PC-9 (cell line): Measurements from ENCODE around the gene CHMP3. TPM values are rescaled to one million over a fixed set of nuclear protein-coding genes. Genes with fewer than 3 reads are reported as not detected.
A peak's percentile ranks its signal among the peaks of the same experiment; 100 is the strongest.

Experiments
- BruUV-seq: library from RNA; stranded (reverse); fragments of 400-500 nt; replicated peaks from 2 replicates; lab custom pipeline; 2021; lab: Mats Ljungman, UMichigan
- CTCF ChIA-PET: fragments of 300-600 bp; sonication (Branson Sonifier 250); formaldehyde crosslinking; loops from one replicate; lab custom pipeline; 2022; ENCODE audit warnings: antibody characterized with exemption; lab: Charles Lee
- POLR2A ChIA-PET: fragments of 300-600 bp; sonication (Branson Sonifier 250); formaldehyde crosslinking; loops from one replicate; lab custom pipeline; 2022; ENCODE audit warnings: antibody characterized with exemption; ENCODE audit not compliant: unreplicated experiment; lab: Charles Lee
- DNase-seq, 2 experiments: peaks; one replicate each; pipeline versions ENCODE4 v3.0.0 to v3.0.0-alpha.2; 2015 to 2022; ENCODE audit warnings: mixed read lengths in 1 of 2
- H2AFZ ChIP-seq: fragments of 200-600 bp; sonication (generic); 2 replicates; pipeline ENCODE4 v1.8.1; 2017; ENCODE audit warnings: antibody characterized with exemption
- H3F3A ChIP-seq: fragments of 200-600 bp; sonication (generic); 2 replicates; pipeline ENCODE4 v1.8.1; 2017; ENCODE audit warnings: antibody characterized with exemption, mild to moderate bottlenecking, low read depth; ENCODE audit not compliant: insufficient read depth
- H3K27ac ChIP-seq: fragments of 200-600 bp; sonication (generic); 2 replicates; pipeline ENCODE4 v1.6.1; 2016; ENCODE audit warnings: mixed run types
- H3K27me3 ChIP-seq: fragments of 200-600 bp; sonication (generic); 2 replicates; pipeline ENCODE4 v1.6.1; 2016; ENCODE audit warnings: low read depth, mixed run types; ENCODE audit not compliant: insufficient read depth
- H3K36me3 ChIP-seq: fragments of 200-600 bp; sonication (generic); 2 replicates; pipeline ENCODE4 v1.6.1; 2016; ENCODE audit warnings: low read depth, mixed run types
- H3K4me1 ChIP-seq: fragments of 200-600 bp; sonication (generic); replicated peaks from 2 replicates; pipeline ENCODE4 v1.6.1; 2016; ENCODE audit warnings: mixed run types; ENCODE audit not compliant: insufficient read depth
- H3K4me2 ChIP-seq: fragments of 200-600 bp; sonication (generic); 2 replicates; pipeline ENCODE4 v1.6.1; 2017; ENCODE audit warnings: mixed run types
- H3K4me3 ChIP-seq: fragments of 200-600 bp; sonication (generic); 2 replicates; pipeline ENCODE4 v1.6.1; 2016; ENCODE audit warnings: mixed run types
- H3K79me2 ChIP-seq: fragments of 200-600 bp; sonication (generic); 2 replicates; pipeline ENCODE4 v1.6.1; 2017; ENCODE audit warnings: low read depth, mixed run types
- H3K9me2 ChIP-seq: fragments of 200-600 bp; sonication (generic); 2 replicates; pipeline ENCODE4 v1.8.1; 2017; ENCODE audit warnings: mild to moderate bottlenecking; ENCODE audit not compliant: insufficient read depth
- H3K9me3 ChIP-seq: fragments of 200-600 bp; sonication (generic); 2 replicates; pipeline ENCODE4 v1.8.1; 2016; ENCODE audit warnings: low read depth; ENCODE audit not compliant: insufficient read depth
- H4K20me1 ChIP-seq: fragments of 200-600 bp; sonication (generic); 2 replicates; pipeline ENCODE4 v1.8.1; 2017; ENCODE audit not compliant: insufficient read depth
- EZH2 ChIP-seq: fragments of 200-600 bp; sonication (generic); IDR thresholded peaks from 2 replicates; pipeline ENCODE4 v1.8.0; 2017; ENCODE audit warnings: antibody characterized with exemption, low read depth
- intact Hi-C: fragments of 100-400 bp; cut with micrococcal nuclease; formaldehyde crosslinking; loops from one replicate; pipeline ENCODE4 v1.10.0; 2022; ENCODE audit not compliant: unreplicated experiment
- total RNA-seq: library from RNA; stranded (reverse); gene quantifications from 2 replicates; pipeline ENCODE4 v1.2.3, GENCODE V29; 2021
- TF ChIP-seq, protein P1 (sequence below): fragments of 200-600 bp; sonication (generic); conservative IDR thresholded peaks from 2 replicates; pipeline ENCODE4 v1.6.1; 2017; ENCODE audit warnings: mixed run types, antibody characterized with exemption, mild to moderate bottlenecking, moderate library complexity

Gene CHMP3
- total RNA-seq, 1 experiment from 2014 or later = 108 TPM

GRCh38 chr2:86454238-86454637, 109.0 kb downstream of the CHMP3 start:
- POLR2A ChIA-PET = interaction anchor here (0.5 kb wide), 1 partner anchor 12 kb away, joined by 3 read pairs; no protein-coding TSS in a partner anchor
- intact Hi-C loops = loop anchor here (5.0 kb wide), 1 partner anchor 77 kb away; no protein-coding TSS in a partner anchor
- no peak overlapping the region; the same call in 1 of the 2 replicates for H3K4me2 ChIP-seq

DNA sequence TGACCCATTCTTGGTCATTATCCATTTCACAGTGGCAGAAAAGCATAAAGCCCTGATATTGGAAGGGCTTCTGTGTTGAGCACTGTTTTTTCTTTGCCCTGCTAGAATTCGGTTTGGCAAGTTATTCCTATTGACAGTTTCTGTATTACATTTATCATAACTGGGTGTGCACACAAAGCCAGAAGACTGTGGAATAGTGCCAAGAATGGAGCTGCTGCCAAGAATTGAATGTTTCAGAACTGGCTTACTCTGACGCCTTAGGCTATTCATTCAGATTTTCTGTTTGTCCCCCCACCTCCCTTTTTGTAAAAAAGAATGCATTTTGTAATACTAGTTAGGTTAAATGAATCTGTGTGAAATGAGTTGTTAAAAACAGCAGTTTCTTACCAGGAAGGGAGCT, 109.4 kb downstream of the CHMP3 start:
- H3K36me3 ChIP-seq = peaks cover 56% of the 10 kb centered on the region
- H3F3A ChIP-seq = peaks cover 16% of the 10 kb centered on the region; the same call in 1 of the 2 replicates
- H3K79me2 ChIP-seq = 0 out of 2 replicates have a peak, but pooled peaks cover 7% of the 10 kb centered on the region
- CTCF ChIA-PET = no interaction called here
- H4K20me1 ChIP-seq = 0 out of 2 replicates have a peak, but pooled peaks cover 4% of the 10 kb centered on the region
- no peak overlapping the region for H2AFZ ChIP-seq
- no peaks in the 10 kb centered on the region for H3K9me2 ChIP-seq
- intact Hi-C loops = loop anchor here (5.0 kb wide), 1 partner anchor 77 kb away; no protein-coding TSS in a partner anchor
- peak; percentile 33 to 73 for DNase-seq
- TF ChIP-seq, protein P1, sequence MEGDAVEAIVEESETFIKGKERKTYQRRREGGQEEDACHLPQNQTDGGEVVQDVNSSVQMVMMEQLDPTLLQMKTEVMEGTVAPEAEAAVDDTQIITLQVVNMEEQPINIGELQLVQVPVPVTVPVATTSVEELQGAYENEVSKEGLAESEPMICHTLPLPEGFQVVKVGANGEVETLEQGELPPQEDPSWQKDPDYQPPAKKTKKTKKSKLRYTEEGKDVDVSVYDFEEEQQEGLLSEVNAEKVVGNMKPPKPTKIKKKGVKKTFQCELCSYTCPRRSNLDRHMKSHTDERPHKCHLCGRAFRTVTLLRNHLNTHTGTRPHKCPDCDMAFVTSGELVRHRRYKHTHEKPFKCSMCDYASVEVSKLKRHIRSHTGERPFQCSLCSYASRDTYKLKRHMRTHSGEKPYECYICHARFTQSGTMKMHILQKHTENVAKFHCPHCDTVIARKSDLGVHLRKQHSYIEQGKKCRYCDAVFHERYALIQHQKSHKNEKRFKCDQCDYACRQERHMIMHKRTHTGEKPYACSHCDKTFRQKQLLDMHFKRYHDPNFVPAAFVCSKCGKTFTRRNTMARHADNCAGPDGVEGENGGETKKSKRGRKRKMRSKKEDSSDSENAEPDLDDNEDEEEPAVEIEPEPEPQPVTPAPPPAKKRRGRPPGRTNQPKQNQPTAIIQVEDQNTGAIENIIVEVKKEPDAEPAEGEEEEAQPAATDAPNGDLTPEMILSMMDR = no peak
- no peak for TF ChIP-seq EZH2
- no peak overlapping the region; the same call in 1 of the 2 replicates for H3K4me2 ChIP-seq
- H3K27me3 ChIP-seq = no peaks in the 10 kb centered on the region
- no peak overlapping the region for H3K4me3 ChIP-seq
- BruUV-seq = no TSS peak
- H3K9me3 ChIP-seq = no peaks in the 10 kb centered on the region
- H3K4me1 ChIP-seq = peaks cover 17% of the 10 kb centered on the region; the same call in 1 of the 2 replicates
- no peak overlapping the region for H3K27ac ChIP-seq
- POLR2A ChIA-PET = interaction anchor here (0.5 kb wide), 1 partner anchor 12 kb away, joined by 3 read pairs; no protein-coding TSS in a partner anchor

More at GRCh38 chr2:86454238-86454637, 109.0 kb downstream of the CHMP3 start:
- TF ChIP-seq, protein P1 = no peak
- no peak for TF ChIP-seq EZH2
- CTCF ChIA-PET = interaction anchor here (0.7 kb wide), 1 partner anchor 412 kb away, joined by 3 read pairs; no protein-coding TSS in a partner anchor
- no peak overlapping the region for H2AFZ ChIP-seq
- no TSS peak for BruUV-seq
- DNase-seq = no peak
- 0 out of 2 replicates have a peak, but pooled peaks cover 2% of the 10 kb centered on the region for H4K20me1 ChIP-seq
- no peaks in the 10 kb centered on the region for H3K27me3 ChIP-seq
- H3K79me2 ChIP-seq = 0 out of 2 replicates have a peak, but pooled peaks cover 3% of the 10 kb centered on the region
- H3K36me3 ChIP-seq = peaks cover 54% of the 10 kb centered on the region
- no peak overlapping the region for H3K4me3 ChIP-seq
- peaks cover 16% of the 10 kb centered on the region; the same call in 1 of the 2 replicates for H3F3A ChIP-seq
- no peaks in the 10 kb centered on the region for H3K9me2 ChIP-seq
- H3K9me3 ChIP-seq = no peaks in the 10 kb centered on the region
- H3K4me1 ChIP-seq = peaks cover 17% of the 10 kb centered on the region; the same call in 1 of the 2 replicates
- H3K27ac ChIP-seq = no peak overlapping the region

Other genes with a start within 250 kb of the CHMP3 start
- gene REEP1, start 225.8 kb downstream of the CHMP3 start, total RNA-seq = 0.25 and 0.31 TPM in 2 replicates
- gene KDM3A, start 122.1 kb downstream of the CHMP3 start, total RNA-seq = 31.8 and 39.3 TPM in 2 replicates
- gene RNF103, start 60.4 kb upstream of the CHMP3 start, total RNA-seq = 24.5 and 25.4 TPM in 2 replicates
- 27.2 and 39.3 TPM in 2 replicates for gene RMND5A, start 156.8 kb upstream of the CHMP3 start, total RNA-seq
- gene CD8A, start 227.5 kb upstream of the CHMP3 start, total RNA-seq = 0.28 and 0.45 TPM in 2 replicates